Astrocyte (in vitro differentiated cells and primary cell): ENCODE measurements around the gene KRT37. TPM values are rescaled to one million over a fixed set of nuclear protein-coding genes. Genes with fewer than 3 reads are reported as not detected.

ENCODE experiments used
- DNase-seq: peaks from one replicate; pipeline ENCODE4 v3.0.0-alpha.2; 2010; ENCODE audit warnings: low read depth
- FAIRE-seq: peaks from 2 replicates; lab custom pipeline; 2011; peaks lifted over from hg19 to GRCh38; lab: Jason Lieb, UNC
- H2AFZ ChIP-seq: 2 replicates; pipeline ENCODE4 v1.6.0; 2012; ENCODE audit warnings: low read depth, low read length, inconsistent platforms
- H3K27ac ChIP-seq: 2 replicates; pipeline ENCODE4 v1.5.1; 2011; ENCODE audit warnings: low read depth, low read length, inconsistent platforms
- H3K27me3 ChIP-seq: 2 replicates; pipeline ENCODE4 v1.6.0; 2011; ENCODE audit warnings: low read length, inconsistent platforms; ENCODE audit not compliant: insufficient read depth
- H3K36me3 ChIP-seq: 2 replicates; pipeline ENCODE4 v1.5.1; 2011; ENCODE audit warnings: low read length, inconsistent platforms; ENCODE audit not compliant: insufficient read depth
- H3K4me1 ChIP-seq: 2 replicates; pipeline ENCODE4 v1.5.1; 2011; ENCODE audit warnings: low read length, inconsistent platforms; ENCODE audit not compliant: insufficient read depth
- H3K4me2 ChIP-seq: 2 replicates; pipeline ENCODE4 v1.6.0; 2012; ENCODE audit warnings: low read length, inconsistent platforms
- H3K4me3 ChIP-seq: 2 replicates; pipeline ENCODE4 v1.5.1; 2011; ENCODE audit warnings: low read depth, mild to moderate bottlenecking, low read length, inconsistent platforms; ENCODE audit not compliant: insufficient read depth
- H3K79me2 ChIP-seq: 2 replicates; pipeline ENCODE4 v1.6.0; 2012; ENCODE audit warnings: mild to moderate bottlenecking, low read length, inconsistent platforms; ENCODE audit not compliant: insufficient read depth
- H3K9ac ChIP-seq: 2 replicates; pipeline ENCODE4 v1.6.0; 2012; ENCODE audit warnings: mild to moderate bottlenecking, low read length, inconsistent platforms
- H3K9me3 ChIP-seq: 2 replicates; pipeline ENCODE4 v1.5.1; 2012; ENCODE audit warnings: low read depth, mild to moderate bottlenecking, low read length, inconsistent platforms; ENCODE audit not compliant: insufficient read depth
- H4K20me1 ChIP-seq: 2 replicates; pipeline ENCODE4 v1.6.0; 2012; ENCODE audit warnings: low read length, inconsistent platforms; ENCODE audit not compliant: insufficient read depth
- H3K27ac Mint-ChIP-seq: one replicate; pipeline ENCODE4 v1.8.0; 2021; ENCODE audit warnings: mild to moderate bottlenecking, mixed read lengths; ENCODE audit not compliant: unreplicated experiment
- H3K27me3 Mint-ChIP-seq: one replicate; pipeline ENCODE4 v1.8.0; 2021; ENCODE audit warnings: low read depth, mixed read lengths; ENCODE audit not compliant: unreplicated experiment
- H3K36me3 Mint-ChIP-seq: one replicate; pipeline ENCODE4 v1.8.0; 2021; ENCODE audit warnings: low read depth, mixed read lengths; ENCODE audit not compliant: unreplicated experiment
- H3K4me1 Mint-ChIP-seq: one replicate; pipeline ENCODE4 v1.8.0; 2021; ENCODE audit warnings: low read depth, mixed read lengths; ENCODE audit not compliant: unreplicated experiment
- H3K4me3 Mint-ChIP-seq: one replicate; pipeline ENCODE4 v1.8.0; 2021; ENCODE audit warnings: mild to moderate bottlenecking, moderate library complexity, mixed read lengths; ENCODE audit not compliant: unreplicated experiment
- H3K9me3 Mint-ChIP-seq: one replicate; pipeline ENCODE4 v1.8.0; 2021; ENCODE audit warnings: mild to moderate bottlenecking, mixed read lengths; ENCODE audit not compliant: unreplicated experiment
- EZH2 ChIP-seq: IDR thresholded peaks from 2 replicates; pipeline ENCODE4 v1.6.1; 2012; ENCODE audit warnings: mild to moderate bottlenecking, low read length, inconsistent platforms; ENCODE audit not compliant: insufficient read depth
- total RNA-seq: library from RNA; stranded (reverse); gene quantifications from 2 replicates; pipeline ENCODE4 v1.2.1, GENCODE V29; 2021
- TF ChIP-seq, protein P1 (sequence below): IDR thresholded peaks from 2 replicates; pipeline ENCODE4 v1.5.1; 2011; ENCODE audit warnings: low read depth, mild to moderate bottlenecking, inconsistent platforms, low read length, moderate library complexity; ENCODE audit not compliant: insufficient read depth

KRT37 gene
- total RNA-seq, 1 donor from 2014 or later, result not detected

DNA sequence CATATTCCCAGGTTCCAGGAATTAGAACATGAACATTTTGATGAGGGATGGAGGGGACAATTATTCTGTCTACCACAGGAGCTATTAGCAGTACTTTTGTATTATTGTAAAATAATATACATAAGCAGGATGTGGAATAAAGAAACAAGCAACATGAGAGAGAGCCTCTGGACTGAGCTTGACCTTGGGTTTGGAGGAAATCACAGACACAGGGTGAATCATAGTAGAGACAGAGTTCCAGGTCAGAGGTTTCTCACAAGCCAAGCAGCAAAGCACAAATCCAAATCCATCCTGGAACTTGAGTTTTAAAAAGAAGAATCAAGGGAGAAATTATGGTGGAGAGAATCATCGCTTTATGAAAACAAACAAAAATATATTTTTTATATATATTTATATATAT lies 32.1 kb downstream of the KRT37 start:
- no peak for DNase-seq

DNA sequence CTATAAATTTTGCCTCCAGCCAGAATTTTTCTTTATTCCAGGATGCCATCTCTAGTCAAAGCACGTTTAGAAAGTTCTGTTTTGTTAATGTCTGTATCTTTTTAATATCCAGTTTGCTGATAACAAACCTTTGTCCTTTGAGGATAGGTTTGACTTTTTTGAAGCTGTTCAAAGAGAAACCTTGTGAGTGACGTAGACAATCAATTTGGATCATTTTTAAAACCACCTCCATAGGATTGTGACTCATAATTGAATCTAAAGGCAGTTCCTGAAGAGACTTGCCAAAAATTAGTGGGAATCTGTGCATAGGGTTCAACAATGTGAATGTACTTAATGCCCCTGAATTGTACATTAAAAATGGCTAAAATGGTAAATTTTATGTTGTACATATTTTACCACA lies 32.9 kb downstream of the KRT37 start:
- H3K27me3 Mint-ChIP-seq, result peaks cover 6% of the 10 kb centered on the region
- no peaks in the 10 kb centered on the region for H3K79me2 ChIP-seq
- no peak overlapping the region for H3K9ac ChIP-seq
- no peak for FAIRE-seq
- peaks cover 10% of the 10 kb centered on the region for H3K4me1 ChIP-seq
- no peak overlapping the region for H3K27ac ChIP-seq
- no peak overlapping the region for H2AFZ ChIP-seq
- H3K4me3 Mint-ChIP-seq, result no peak overlapping the region
- H3K36me3 ChIP-seq, result no peaks in the 10 kb centered on the region
- peaks cover 19% of the 10 kb centered on the region for H3K4me1 Mint-ChIP-seq
- H3K36me3 Mint-ChIP-seq, result no peaks in the 10 kb centered on the region
- TF ChIP-seq EZH2, result no peak
- TF ChIP-seq, protein P1, sequence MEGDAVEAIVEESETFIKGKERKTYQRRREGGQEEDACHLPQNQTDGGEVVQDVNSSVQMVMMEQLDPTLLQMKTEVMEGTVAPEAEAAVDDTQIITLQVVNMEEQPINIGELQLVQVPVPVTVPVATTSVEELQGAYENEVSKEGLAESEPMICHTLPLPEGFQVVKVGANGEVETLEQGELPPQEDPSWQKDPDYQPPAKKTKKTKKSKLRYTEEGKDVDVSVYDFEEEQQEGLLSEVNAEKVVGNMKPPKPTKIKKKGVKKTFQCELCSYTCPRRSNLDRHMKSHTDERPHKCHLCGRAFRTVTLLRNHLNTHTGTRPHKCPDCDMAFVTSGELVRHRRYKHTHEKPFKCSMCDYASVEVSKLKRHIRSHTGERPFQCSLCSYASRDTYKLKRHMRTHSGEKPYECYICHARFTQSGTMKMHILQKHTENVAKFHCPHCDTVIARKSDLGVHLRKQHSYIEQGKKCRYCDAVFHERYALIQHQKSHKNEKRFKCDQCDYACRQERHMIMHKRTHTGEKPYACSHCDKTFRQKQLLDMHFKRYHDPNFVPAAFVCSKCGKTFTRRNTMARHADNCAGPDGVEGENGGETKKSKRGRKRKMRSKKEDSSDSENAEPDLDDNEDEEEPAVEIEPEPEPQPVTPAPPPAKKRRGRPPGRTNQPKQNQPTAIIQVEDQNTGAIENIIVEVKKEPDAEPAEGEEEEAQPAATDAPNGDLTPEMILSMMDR, result no peak
- H3K4me2 ChIP-seq, result no peak overlapping the region
- peaks cover 8% of the 10 kb centered on the region for H3K9me3 Mint-ChIP-seq
- H3K27me3 ChIP-seq, result no peaks in the 10 kb centered on the region
- H3K27ac Mint-ChIP-seq, result no peak overlapping the region
- no peak overlapping the region for H3K4me3 ChIP-seq
- H4K20me1 ChIP-seq, result no peaks in the 10 kb centered on the region
- no peaks in the 10 kb centered on the region for H3K9me3 ChIP-seq
- no peak for DNase-seq

More for the DNA sequence above, 32.1 kb downstream of the KRT37 start:
- no peaks in the 10 kb centered on the region for H3K36me3 ChIP-seq
- H3K4me2 ChIP-seq, result no peak overlapping the region
- Mint-ChIP-seq H3K9me3 (peaks cover 5% of the 10 kb centered on the region), H3K27ac (no peak overlapping the region), H3K27me3 (peaks cover 6% of the 10 kb centered on the region), H3K4me1 (peaks cover 19% of the 10 kb centered on the region), H3K4me3 (no peak overlapping the region), H3K36me3 (no peaks in the 10 kb centered on the region)
- no peak overlapping the region for H3K4me3 ChIP-seq
- no peak for FAIRE-seq
- no peak overlapping the region for H3K27ac ChIP-seq
- peaks cover 10% of the 10 kb centered on the region for H3K4me1 ChIP-seq
- no peak overlapping the region for H3K9ac ChIP-seq
- no peaks in the 10 kb centered on the region for H4K20me1 ChIP-seq
- no peak overlapping the region for H2AFZ ChIP-seq
- H3K79me2 ChIP-seq, result no peaks in the 10 kb centered on the region
- TF ChIP-seq EZH2, result no peak
- TF ChIP-seq, protein P1, result no peak
- H3K9me3 ChIP-seq, result no peaks in the 10 kb centered on the region
- no peaks in the 10 kb centered on the region for H3K27me3 ChIP-seq

DNA sequence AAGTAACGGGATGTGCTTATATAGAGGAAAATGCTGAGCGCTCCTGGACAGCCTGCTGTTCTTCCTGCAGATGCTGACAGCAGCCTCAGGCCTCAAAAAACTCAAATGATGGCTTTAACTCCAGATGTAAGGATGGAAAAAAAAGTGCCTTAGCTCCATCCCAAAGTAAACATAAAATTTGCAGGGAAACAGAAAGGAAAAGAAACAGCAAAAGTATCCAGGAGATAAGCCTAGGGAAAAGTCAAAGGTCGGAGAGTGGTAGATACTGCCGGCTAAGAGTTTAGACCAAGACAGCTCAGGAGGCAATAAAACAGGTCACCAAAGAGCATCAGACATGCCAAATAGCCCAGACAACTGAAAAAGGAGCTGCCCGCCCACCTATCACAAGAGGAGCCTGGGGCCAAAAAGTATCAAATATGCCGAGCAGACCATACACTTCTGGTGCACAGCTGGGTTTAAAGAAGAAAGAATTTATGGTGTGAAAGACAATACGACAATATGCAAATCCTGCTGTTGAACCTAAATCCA lies 33.9 kb downstream of the KRT37 start:
- Mint-ChIP-seq H3K27me3 (peaks cover 3% of the 10 kb centered on the region), H3K27ac (no peak overlapping the region), H3K4me3 (no peak overlapping the region), H3K4me1 (peaks cover 19% of the 10 kb centered on the region), H3K36me3 (no peaks in the 10 kb centered on the region), H3K9me3 (peaks cover 7% of the 10 kb centered on the region)
- Histone ChIP-seq H3K27ac (no peak overlapping the region), H3K9me3 (no peaks in the 10 kb centered on the region), H3K27me3 (no peaks in the 10 kb centered on the region), H3K36me3 (no peaks in the 10 kb centered on the region), H2AFZ (no peak overlapping the region), H3K4me1 (peaks cover 10% of the 10 kb centered on the region), H4K20me1 (no peaks in the 10 kb centered on the region), H3K4me2 (no peak overlapping the region), H3K9ac (no peak overlapping the region), H3K79me2 (no peaks in the 10 kb centered on the region), H3K4me3 (no peak overlapping the region)
- FAIRE-seq (no peak), DNase-seq (no peak)
- no peak for TF ChIP-seq EZH2
- TF ChIP-seq, protein P1, result no peak
